ENCODE measurements around the gene LILRB2.
"Not testable (repeated sequence)": the region's sequence is repeated elsewhere in the genome, so short reads cannot be mapped to it uniquely, and the experiment has no call there.

The LILRB2 gene

GRCh38 chr19:54298357-54299125 is 17.6 kb upstream of the LILRB2 start:
- Histone ChIP-seq H3K9ac (ENCODE audit: insufficient read length) (no peak overlapping the region), H3K9me3 (ENCODE audit: low read depth, low read length) (no peaks in the 10 kb centered on the region), H3K36me3 (ENCODE audit: insufficient read depth, low read length) (no peaks in the 10 kb centered on the region), H3K4me3 (no peak overlapping the region), H3K27ac (no peak overlapping the region)
- TF ChIP-seq EZH2 (IDR thresholded peaks at IDR 0.05) (no peak), POLR2AphosphoS5 (IDR thresholded peaks at IDR 0.05; ENCODE audit: borderline replicate concordance, low read depth, low read length) (no peak), FOXP2 (optimal IDR thresholded peaks at IDR 0.05; ENCODE audit: control extremely low read depth, extremely low read length, insufficient read depth) (no peak)
- DNase-seq (ENCODE audit: low read depth, low spot score): no peak

- Histone ChIP-seq H3K27ac (no peak overlapping the region), H3K36me3 (ENCODE audit: insufficient read depth, low read length) (no peaks in the 10 kb centered on the region), H3K9me3 (ENCODE audit: low read depth, low read length) (no peaks in the 10 kb centered on the region)
Observed at GRCh38 chr19:54297759-54298305, 16.9 kb upstream of the LILRB2 start.

GRCh38 chr19:54294539-54294938 is 13.6 kb upstream of the LILRB2 start:
- H3K36me3 ChIP-seq (ENCODE audit: insufficient read depth, low read length): no peaks in the 10 kb centered on the region
- no peak overlapping the region for H3K4me3 ChIP-seq
- no peaks in the 10 kb centered on the region for H3K9me3 ChIP-seq (ENCODE audit: low read depth, low read length)
- no peak for DNase-seq (ENCODE audit: low read depth, low spot score)
- H3K9ac ChIP-seq (ENCODE audit: insufficient read length): no peak overlapping the region
- no peak for TF ChIP-seq FOXP2 (optimal IDR thresholded peaks at IDR 0.05; ENCODE audit: control extremely low read depth, extremely low read length, insufficient read depth)
- TF ChIP-seq EZH2 (IDR thresholded peaks at IDR 0.05): no peak
- TF ChIP-seq POLR2AphosphoS5 (IDR thresholded peaks at IDR 0.05; ENCODE audit: borderline replicate concordance, low read depth, low read length): no peak
- no peak overlapping the region for H3K27ac ChIP-seq

More at GRCh38 chr19:54297759-54298305, 16.9 kb upstream of the LILRB2 start:
- Histone ChIP-seq H3K4me3 (no peak overlapping the region), H3K9ac (ENCODE audit: insufficient read length) (no peak overlapping the region)
- DNase-seq (ENCODE audit: low read depth, low spot score): no peak
- TF ChIP-seq POLR2AphosphoS5 (IDR thresholded peaks at IDR 0.05; ENCODE audit: borderline replicate concordance, low read depth, low read length) (no peak), EZH2 (IDR thresholded peaks at IDR 0.05) (no peak), FOXP2 (optimal IDR thresholded peaks at IDR 0.05; ENCODE audit: control extremely low read depth, extremely low read length, insufficient read depth) (no peak)

GRCh38 chr19:54289160-54289559 is 8.2 kb upstream of the LILRB2 start:
- H3K36me3 ChIP-seq (ENCODE audit: insufficient read depth, low read length); DNase-seq (ENCODE audit: low read depth, low spot score); H3K27ac ChIP-seq; H3K9ac ChIP-seq (ENCODE audit: insufficient read length); H3K9me3 ChIP-seq (ENCODE audit: low read depth, low read length); H3K4me3 ChIP-seq: not testable (repeated sequence)

GRCh38 chr19:54287456-54287855 is 6.5 kb upstream of the LILRB2 start:
- TF ChIP-seq FOXP2 (optimal IDR thresholded peaks at IDR 0.05; ENCODE audit: control extremely low read depth, extremely low read length, insufficient read depth) (no peak), EZH2 (IDR thresholded peaks at IDR 0.05) (no peak), POLR2AphosphoS5 (IDR thresholded peaks at IDR 0.05; ENCODE audit: borderline replicate concordance, low read depth, low read length) (no peak)
- no peak for DNase-seq (ENCODE audit: low read depth, low spot score)
- no peak overlapping the region for H3K9ac ChIP-seq (ENCODE audit: insufficient read length)
- no peak overlapping the region for H3K4me3 ChIP-seq
- H3K36me3 ChIP-seq (ENCODE audit: insufficient read depth, low read length): no peaks in the 10 kb centered on the region
- no peaks in the 10 kb centered on the region for H3K9me3 ChIP-seq (ENCODE audit: low read depth, low read length)
- H3K27ac ChIP-seq: no peak overlapping the region

- H3K4me3 ChIP-seq; H3K9ac ChIP-seq (ENCODE audit: insufficient read length); H3K9me3 ChIP-seq (ENCODE audit: low read depth, low read length); DNase-seq (ENCODE audit: low read depth, low spot score); H3K36me3 ChIP-seq (ENCODE audit: insufficient read depth, low read length); H3K27ac ChIP-seq: not testable (repeated sequence)
Observed at GRCh38 chr19:54286283-54286682, 5.4 kb upstream of the LILRB2 start.

GRCh38 chr19:54285427-54286056 is 4.6 kb upstream of the LILRB2 start:
- not testable (repeated sequence) for H3K4me3 ChIP-seq; H3K27ac ChIP-seq; H3K9ac ChIP-seq (ENCODE audit: insufficient read length); H3K9me3 ChIP-seq (ENCODE audit: low read depth, low read length); H3K36me3 ChIP-seq (ENCODE audit: insufficient read depth, low read length); DNase-seq (ENCODE audit: low read depth, low spot score)

- TF ChIP-seq POLR2AphosphoS5 (IDR thresholded peaks at IDR 0.05; ENCODE audit: borderline replicate concordance, low read depth, low read length): no peak
- no peak for TF ChIP-seq FOXP2 (optimal IDR thresholded peaks at IDR 0.05; ENCODE audit: control extremely low read depth, extremely low read length, insufficient read depth)
- TF ChIP-seq EZH2 (IDR thresholded peaks at IDR 0.05): no peak
- DNase-seq (ENCODE audit: low read depth, low spot score): no peak
Observed at GRCh38 chr19:54282686-54283470, 2.0 kb upstream of the LILRB2 start.

GRCh38 chr19:54281729-54282075 is 792 bp upstream of the LILRB2 start:
- H3K9me3 ChIP-seq (ENCODE audit: low read depth, low read length); DNase-seq (ENCODE audit: low read depth, low spot score); H3K4me3 ChIP-seq; H3K36me3 ChIP-seq (ENCODE audit: insufficient read depth, low read length); H3K27ac ChIP-seq; H3K9ac ChIP-seq (ENCODE audit: insufficient read length): not testable (repeated sequence)

More at GRCh38 chr19:54282686-54283470, 2.0 kb upstream of the LILRB2 start:
- no peaks in the 10 kb centered on the region for H3K9me3 ChIP-seq (ENCODE audit: low read depth, low read length)
- no peak overlapping the region for H3K9ac ChIP-seq (ENCODE audit: insufficient read length)
- H3K36me3 ChIP-seq (ENCODE audit: insufficient read depth, low read length): no peaks in the 10 kb centered on the region
- no peak overlapping the region for H3K27ac ChIP-seq
- H3K4me3 ChIP-seq: no peak overlapping the region

- not testable (repeated sequence) for H3K36me3 ChIP-seq (ENCODE audit: insufficient read depth, low read length); H3K9me3 ChIP-seq (ENCODE audit: low read depth, low read length); H3K4me3 ChIP-seq; H3K27ac ChIP-seq; H3K9ac ChIP-seq (ENCODE audit: insufficient read length); DNase-seq (ENCODE audit: low read depth, low spot score)
Observed at GRCh38 chr19:54280441-54280840, 469 bp downstream of the LILRB2 start.

GRCh38 chr19:54280025-54280424 is 885 bp downstream of the LILRB2 start:
- not testable (repeated sequence) for H3K4me3 ChIP-seq; H3K27ac ChIP-seq; DNase-seq (ENCODE audit: low read depth, low spot score); H3K36me3 ChIP-seq (ENCODE audit: insufficient read depth, low read length); H3K9ac ChIP-seq (ENCODE audit: insufficient read length); H3K9me3 ChIP-seq (ENCODE audit: low read depth, low read length)

All from SK-N-MC (cell line).